HG03378 (cell line): ENCODE results near the gene TRIOBP.

Source experiments
- ATAC-seq: cut with Tn5 transposase; IDR thresholded peaks from one replicate; pipeline ENCODE4 v1.9.1; 2021; ENCODE audit warnings: mild to moderate bottlenecking, moderate library complexity; ENCODE audit not compliant: unreplicated experiment

The TRIOBP gene

DNA sequence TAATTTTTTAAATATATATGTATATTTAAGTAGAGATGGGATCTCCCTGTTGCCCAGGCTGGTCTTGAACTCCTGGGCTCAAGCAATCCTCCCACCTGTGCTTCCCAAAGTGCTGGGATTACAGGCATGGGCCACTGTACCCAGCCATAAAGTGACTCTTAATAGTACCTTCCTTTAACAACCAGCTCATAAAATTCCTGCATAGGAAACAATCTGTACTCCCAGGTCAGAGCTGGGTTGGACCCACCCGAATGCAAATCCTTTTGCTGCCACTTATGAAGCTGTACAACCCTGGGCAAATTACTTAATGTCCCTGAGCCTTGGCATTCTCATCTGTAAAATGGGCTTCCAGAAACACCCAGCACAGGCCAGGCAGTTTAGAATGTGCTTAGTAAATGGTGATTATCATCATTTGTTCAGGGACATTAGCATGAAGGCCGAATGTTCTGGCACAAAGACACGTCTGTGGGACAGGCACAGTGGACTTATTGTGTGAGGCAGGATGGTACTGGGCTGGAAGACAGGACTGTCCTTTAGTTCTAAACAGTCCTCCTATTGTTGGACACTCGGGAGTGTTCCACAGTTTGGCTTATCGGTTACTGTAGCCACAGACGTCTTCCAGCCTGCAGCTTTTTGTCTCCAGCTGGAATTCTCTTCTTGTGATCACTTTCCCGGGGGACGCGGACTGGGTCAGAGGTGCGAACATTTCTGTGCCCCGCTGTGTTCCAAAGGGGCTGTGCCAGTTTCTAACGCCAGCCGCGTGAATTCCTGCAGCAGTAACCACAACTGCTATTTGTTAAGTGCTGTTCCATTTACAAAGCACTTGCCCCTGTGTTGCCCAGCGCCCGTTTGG is 32.4 kb upstream of the TRIOBP start:
- ATAC-seq = no peak

DNA sequence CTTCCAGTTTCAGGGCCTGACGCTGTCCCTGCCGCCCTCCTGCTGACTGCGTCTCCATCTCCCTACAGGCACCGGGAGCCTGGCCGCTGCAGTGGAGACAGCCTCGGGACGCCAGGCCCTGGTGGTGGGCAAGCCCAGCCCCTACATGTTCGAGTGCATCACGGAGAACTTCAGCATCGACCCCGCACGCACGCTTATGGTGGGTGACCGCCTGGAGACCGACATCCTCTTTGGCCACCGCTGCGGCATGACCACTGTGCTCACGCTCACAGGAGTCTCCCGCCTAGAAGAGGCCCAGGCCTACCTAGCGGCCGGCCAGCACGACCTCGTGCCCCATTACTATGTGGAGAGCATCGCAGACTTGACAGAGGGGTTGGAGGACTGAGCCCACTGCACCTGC is 31.4 kb upstream of the TRIOBP start:
- ATAC-seq = no peak

DNA sequence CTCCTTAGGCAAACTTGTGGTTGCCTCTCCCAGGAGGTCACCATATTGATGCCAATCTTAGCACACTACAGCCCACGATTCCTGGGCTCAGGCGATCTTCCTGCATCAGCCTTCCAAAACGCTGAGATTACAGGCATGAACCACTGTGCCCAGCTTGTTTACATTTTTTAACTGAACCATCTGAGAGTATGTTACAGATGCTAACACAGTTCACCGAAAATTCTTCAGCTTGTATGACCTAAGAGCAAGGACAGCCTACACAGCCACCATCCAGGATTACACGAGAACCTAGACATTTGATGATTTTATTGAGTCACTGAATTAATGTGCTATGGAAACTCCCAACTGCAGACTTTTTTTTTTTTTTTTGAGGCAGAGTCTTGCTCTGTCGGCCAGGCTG is 27.3 kb upstream of the TRIOBP start:
- no peak for ATAC-seq

DNA sequence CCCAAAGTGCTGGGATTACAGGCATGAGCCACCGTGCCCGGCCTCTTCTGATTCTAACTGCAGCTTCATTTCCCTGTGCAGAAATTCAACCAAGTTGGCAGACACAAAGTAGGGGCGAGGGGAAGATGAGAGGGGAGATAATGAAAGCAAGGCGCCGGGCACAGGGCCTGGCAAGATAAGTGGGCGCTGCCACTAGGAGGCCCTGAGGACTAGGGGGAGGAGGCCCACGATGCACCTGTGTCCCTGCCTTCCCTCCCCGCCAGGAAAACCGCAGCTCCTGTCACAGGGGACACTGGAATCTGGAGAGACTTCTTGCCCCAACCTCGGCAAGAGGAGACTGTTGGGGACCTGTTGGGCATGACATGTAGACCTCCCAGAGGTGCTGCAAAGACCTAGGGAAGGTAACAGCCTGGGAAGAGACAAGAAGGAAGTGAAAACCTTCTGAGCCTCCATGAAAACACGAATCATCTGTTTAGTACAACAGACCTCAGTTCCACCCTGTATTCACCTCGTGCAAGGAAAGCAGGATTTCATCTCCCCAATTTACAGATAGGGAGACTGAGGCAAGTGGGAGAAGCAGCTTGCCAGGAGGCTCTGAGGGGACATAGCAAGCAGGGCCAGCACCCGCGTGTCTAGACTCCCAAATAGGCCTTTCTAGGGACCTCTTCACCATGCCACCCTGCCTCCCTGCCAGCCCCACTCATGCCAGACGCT is 24.5 kb upstream of the TRIOBP start:
- no peak for ATAC-seq

DNA sequence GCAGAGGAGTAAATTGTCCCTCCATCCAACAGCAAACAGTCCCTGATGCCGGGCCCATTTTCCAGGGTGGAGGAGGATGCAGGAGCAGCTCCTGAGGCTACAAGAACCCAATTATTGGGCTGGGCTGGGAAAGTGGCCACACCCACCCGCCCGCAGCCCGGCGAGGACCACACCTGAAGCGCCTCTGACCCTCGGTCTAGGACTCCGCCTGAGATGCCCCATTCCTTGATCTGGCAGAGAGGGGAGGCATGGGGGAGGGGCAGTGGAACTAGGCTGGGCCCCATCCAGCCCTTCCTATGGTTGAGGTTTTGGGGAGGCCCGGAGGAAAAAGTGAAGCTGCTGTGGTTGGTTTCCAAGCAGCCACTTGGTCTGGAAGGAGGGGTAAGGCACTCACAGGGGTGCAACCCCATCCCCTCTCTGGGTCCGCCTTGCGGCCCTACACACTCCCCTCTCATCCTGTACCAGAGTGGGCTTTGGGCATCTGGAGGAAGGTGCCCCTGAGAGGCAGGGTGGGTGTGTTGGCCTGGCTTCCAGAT is 23.9 kb upstream of the TRIOBP start:
- ATAC-seq = no peak

DNA sequence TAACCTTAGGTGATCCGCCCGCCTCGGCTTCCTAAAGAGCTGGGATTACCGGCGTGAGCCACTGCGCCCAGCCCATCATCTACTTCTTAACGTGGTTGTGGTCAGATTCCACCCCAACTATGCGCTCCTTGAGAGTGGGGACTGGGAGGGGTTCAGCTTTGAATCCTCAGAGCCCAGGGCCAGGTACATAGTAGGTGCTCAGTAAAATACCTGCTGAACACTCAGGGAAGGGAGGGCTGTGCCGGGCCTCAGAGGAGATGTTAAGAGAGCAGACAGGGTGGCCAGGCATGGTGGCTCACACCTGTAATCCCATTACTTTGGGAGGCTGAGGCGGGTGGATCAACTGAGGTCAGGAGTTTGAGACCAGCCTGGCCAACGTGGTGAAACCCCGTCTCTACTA is 22.6 kb upstream of the TRIOBP start:
- ATAC-seq = no peak

DNA sequence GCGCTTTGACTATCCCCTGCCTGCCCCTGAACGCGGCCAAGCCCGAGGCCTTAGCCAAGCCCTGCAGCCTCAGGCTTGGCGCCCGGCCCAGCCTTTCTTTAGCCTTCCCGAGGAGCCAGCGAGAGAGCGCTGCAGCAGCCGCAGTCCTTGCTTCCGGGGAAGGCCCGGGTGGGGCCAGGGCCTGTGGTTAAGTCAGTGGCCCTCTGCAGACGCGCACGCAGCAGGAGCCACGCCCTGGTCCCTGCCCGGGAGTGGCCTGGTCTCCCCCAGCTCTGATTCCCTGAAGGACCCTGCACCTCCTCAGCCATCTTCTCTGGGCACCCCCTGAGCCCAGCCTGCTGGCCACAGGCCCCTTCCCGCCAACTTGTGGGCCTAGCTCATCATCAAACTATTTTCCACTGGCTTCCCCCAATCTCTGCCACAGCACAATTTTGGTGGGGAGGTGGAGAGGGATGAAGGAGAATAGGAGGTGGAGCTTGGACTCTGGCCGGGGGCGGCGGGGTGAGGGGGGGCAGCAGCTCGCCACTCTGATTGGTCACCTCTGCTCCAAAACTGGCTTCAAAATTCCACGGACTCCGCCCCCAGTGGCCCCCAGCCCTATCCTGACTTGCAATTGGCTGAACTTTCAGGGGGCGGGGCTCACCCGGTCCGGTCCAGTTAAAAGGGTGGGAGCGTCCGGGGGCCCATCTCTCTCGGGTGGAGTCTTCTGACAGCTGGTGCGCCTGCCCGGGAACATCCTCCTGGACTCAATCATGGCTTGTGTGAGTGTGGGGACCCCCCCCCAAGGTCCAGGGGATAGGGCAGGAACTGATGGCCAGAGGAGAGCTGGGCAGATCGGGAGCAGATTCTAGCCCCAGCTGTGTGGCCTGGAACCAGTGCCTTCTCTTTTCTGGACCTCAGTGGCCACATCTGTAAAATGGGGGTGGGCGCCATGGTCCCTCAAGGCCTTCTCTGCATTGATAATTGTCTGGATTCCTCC is 21.6 kb upstream of the TRIOBP start, which contains the start of gene LGALS1:
Gene LGALS1 (plus strand): TSS at position 686 of the 979 bp plus-strand sequence. CDS start 67 bp downstream, at position 753.
- no peak for ATAC-seq

DNA sequence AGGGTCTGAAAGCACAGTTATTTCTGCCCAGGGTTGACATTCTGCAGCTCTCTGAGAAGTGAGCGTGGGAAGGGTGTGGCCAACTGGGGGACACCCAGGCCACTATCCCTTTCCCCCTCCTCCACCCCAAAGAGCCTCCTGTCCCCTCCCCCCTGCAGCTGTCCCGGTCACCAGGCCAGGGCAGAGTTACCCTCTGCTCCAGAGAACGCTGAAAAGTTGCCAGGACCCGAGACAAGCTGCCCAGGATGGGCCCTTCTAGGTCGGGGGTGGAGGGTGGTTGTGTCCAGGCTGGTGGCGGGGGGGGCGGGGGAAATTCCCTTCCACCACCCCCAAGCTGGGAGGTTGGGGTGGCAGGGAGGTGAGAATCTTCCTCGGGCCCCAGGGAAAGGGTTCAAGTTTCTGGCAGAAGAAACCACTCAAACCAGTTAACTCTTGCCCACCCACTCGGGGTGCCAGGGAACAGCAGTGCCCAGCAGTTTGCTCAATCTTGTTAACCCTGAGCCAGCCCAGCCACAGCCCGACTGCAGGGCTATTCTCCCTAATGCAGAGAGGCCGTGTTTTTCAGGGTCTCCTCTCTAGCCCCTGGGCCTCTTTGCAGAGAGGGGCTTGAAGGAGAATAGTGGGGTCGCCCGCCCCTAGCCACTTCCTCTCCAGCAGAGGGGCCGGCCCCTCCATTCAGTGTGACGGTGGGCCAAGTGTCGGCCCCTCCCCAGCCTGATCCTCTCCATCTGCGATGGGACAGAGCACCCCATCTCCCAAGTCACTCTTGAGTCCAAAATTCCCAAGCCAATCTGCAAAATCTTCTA is 20.7 kb upstream of the TRIOBP start:
- ATAC-seq = no peak

DNA sequence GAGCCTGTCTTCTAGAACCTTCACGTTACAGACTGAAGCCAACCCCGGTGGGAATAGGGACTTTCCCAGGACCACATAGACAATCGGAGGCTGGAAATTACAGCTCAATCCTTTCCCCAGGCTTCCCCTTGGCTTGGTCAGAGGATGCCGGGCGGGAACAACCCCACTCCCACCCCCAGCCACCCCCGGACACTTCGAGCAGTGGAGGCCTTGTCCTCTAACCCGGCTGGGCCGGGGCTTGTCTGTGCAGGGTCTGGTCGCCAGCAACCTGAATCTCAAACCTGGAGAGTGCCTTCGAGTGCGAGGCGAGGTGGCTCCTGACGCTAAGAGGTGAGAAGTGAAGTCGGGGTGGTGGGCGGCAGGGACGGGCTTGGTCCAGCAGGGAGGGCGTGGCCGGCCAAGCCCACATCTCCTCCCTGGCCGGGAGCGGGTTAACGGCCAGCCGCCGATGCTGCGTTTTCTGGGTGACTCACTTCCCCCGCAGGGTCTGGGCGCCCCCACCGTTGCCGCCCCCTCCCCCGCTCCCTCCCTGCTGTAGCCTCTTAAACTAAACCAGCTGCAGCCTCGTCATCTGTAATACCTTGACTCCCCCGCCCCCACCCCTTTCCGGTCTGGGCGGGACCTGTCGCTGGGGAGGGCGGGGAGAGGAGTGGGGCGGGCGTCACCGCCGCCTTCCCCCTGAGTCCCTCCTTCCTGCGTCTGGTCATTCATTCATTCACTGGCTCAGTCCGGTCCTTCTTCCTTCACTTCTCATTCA is 19.9 kb upstream of the TRIOBP start:
- ATAC-seq = peak; percentile 39

DNA sequence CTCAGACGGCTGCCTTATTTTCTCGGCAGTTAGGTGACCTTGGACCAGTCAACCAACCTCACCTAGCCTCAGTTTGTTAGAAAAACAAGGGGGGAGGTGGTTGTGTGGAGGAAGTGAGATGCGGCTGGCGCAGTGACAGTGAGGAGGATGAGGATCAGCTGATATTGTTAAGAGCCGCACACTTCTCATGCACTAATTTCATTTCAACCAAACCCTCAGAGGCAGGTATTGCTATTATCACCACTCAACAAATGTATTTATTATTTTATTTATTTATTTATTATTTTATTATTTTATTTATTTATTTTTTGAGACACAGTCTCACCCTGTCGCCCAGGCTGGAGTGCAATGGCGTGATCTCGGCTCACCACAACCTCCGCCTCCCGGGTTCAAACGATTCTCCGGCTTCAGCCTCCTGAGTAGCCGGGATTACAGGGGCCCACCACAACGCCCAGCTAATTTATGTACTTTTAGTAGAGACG is 19.3 kb upstream of the TRIOBP start:
- no peak for ATAC-seq

DNA sequence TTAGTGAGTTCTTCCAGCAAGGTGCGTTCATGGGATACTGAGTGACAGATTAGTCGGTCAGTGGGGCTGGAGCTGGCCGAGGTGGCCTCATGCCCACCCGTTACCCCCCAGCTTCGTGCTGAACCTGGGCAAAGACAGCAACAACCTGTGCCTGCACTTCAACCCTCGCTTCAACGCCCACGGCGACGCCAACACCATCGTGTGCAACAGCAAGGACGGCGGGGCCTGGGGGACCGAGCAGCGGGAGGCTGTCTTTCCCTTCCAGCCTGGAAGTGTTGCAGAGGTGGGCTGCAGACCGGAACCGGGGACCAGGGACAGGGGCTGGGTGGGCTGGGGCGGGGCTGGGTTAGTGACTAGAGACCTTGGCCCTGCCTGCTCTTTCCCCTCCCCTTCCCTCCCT is 18.5 kb upstream of the TRIOBP start:
- ATAC-seq = no peak

DNA sequence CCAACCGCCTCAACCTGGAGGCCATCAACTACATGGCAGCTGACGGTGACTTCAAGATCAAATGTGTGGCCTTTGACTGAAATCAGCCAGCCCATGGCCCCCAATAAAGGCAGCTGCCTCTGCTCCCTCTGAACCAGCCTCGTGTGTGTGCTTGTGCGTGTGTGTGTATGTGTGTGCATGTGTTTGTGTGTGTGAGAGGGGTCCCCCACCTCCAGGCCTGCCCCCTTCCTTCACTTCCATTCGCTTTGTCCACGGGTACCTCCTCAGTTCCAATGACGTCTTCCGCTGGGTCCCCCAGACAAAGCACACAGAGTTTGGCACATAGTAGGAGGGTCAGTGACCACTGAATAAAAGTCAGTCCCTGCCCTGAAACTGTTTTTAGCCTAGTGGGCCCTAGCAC is 17.2 kb upstream of the TRIOBP start:
- no peak for ATAC-seq

DNA sequence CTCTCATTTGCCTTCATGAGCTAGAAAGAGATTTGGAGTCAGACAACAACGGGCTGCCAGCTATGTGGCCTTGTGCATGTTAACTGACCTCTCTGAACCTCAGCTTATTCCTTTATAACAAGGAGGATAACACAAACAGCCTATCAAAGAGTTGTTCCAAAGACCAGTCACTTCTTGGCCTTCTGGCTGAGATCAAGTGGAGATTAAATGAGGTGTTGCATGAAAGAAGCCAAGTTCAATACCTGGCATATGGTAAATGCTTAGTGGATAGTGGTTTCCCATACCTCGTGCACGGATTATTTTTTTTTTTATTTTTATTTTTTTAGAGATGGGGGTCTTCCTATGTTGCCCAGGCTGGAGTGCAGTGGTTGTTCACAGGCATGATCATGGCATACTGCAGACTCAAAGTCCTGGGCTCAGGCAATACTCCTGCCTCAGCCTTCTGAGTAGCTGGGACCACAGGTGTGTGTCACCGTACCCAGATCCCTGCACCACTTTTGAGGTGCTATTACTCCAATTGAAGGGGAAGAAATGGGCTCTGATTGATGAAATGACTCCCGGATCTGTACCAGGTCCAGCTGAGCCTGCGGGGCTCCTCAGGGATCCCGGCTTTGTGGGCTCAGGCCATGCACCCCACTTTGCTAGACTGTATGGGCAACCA is 16.5 kb upstream of the TRIOBP start:
- ATAC-seq = no peak

DNA sequence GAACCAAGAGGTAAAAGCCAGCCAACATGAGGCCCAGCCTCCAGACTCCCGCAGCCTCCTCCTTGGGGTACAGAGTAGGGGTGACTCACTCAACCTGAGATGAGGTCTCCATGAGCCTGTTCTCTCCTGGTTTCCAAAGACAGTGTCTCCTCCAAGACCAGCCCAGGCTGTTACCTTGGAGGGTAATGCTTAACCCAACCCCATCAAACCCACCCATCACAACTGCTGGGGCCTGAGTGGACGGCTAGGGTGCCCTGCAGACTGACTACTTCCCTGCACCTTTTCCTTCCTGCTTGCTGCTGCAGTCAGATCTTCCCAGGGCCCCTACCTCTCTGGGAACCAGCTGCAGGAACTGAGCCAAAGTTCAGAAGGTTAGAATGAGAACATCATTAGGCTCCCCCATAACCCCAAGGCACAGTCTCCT is 15.8 kb upstream of the TRIOBP start:
- no peak for ATAC-seq

DNA sequence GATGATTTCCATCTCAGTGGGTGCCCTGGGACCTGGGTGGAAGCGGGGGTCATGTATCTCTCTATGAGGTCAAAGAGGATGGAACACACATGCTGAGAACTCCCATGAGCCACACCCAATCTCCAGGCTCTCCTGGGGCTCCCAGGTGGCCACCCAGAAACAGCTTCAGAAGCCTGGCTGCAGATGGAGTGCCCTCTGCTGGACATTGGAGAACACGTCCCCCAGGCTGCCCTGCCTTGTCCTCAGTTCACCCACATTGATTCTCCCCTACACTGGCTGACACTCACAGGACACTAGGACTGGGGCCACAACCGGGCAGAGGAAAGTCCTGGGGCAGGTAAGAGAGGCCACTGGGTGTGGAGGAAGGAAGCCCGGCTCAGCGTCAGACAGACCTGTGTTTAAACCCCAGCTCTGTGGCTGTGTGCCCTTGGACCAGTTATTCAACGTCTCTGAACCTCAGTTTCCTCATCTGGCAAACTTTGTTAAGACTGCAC is 15.2 kb upstream of the TRIOBP start:
- ATAC-seq = no peak

DNA sequence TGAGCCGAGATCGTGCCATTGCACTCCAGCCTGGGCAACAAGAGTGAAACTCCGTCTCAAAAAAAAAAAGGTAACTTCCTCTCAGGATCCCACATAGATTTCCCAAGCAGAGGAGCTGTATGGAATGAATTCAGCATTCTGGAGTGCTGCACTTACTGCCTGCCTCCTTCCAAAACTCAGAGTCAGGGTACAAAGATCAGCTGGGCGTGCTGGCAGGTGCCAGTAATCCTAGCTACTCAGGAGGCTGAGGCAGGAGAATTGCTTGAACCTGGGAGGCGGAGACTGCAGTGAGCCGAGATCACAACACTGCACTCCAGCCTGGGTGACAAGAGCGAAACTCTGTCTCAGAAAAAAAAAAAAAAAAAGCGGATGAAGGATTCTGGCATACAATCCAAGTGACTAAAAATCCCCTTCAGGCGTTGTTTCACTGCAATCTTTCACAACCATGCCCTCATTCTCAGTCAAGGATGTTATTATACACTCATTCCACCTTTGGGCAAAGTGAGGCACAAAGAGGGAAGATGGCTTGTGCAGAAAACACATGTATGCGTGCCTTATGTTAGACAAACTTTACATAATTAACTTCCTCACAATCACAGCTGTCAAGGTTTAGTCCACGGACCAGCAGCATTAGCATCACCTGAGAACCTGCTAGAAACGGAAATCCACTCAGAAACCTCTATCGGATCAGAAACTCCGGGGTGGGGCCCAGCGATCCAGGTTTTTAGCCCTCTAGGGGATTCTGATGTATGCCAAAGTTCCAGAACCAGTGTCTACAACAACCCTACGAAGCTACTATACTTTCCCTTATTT is 11.8 kb upstream of the TRIOBP start:
- no peak for ATAC-seq
